ENCODE data around the gene PCDHGA9.

PCDHGA9 gene

DNA sequence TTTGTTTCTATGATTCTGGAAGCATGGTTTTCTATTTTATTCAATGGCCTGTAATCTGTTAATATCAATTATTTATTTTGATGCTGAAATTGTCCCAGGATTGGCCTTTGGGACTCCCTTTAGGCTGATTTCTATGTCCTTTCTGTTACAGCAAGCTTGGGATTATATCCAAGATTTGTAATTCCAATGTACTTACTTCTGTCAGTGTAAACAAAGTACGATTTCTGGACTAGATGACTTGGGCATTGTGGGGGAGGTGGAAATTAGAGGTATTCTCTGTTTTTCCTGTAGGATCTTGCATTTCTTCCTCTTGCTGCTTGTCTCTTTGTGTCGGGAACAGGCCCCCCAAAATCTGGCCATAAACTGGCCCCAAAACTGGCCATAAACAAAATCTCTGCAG is 31.4 kb downstream of the PCDHGA9 start:
- no peak for DNase-seq (ENCODE audit: low read depth)
- no peak overlapping the region for H3K4me3 ChIP-seq (ENCODE audit: low read length)
- TF ChIP-seq CTCF (IDR thresholded peaks at IDR 0.05; ENCODE audit: insufficient read depth, low read depth, low read length, missing control alignments), result no peak

DNA sequence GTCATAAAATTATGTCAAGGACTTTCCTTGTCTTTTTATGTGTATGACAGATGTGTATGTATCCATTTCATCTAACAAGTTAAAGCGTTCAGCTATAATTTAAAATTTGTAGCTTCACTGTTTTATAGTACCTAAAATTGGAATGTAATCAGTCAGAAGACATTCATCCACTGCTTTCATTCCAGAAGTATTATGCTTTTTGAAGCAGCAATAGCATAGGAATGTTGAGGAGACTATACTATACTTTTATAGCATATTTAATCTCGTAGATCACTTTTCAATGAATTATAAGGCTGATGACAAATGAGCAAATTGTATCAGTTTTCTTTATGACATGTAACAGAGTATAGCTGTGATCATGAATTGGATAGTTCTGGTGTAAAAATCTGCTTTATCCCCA is 34.6 kb downstream of the PCDHGA9 start:
- DNase-seq (ENCODE audit: low read depth), result no peak
- TF ChIP-seq CTCF (IDR thresholded peaks at IDR 0.05; ENCODE audit: insufficient read depth, low read depth, low read length, missing control alignments), result no peak
- H3K4me3 ChIP-seq (ENCODE audit: low read length), result no peak overlapping the region

GRCh38 chr5:141439411-141440141 is 37.0 kb downstream of the PCDHGA9 start:
- H3K4me3 ChIP-seq (ENCODE audit: low read length), result no peak overlapping the region
- TF ChIP-seq CTCF (IDR thresholded peaks at IDR 0.05; ENCODE audit: insufficient read depth, low read depth, low read length, missing control alignments), result no peak
- no peak for DNase-seq (ENCODE audit: low read depth)

GRCh38 chr5:141440341-141440740 is 37.8 kb downstream of the PCDHGA9 start:
- DNase-seq (ENCODE audit: low read depth), result no peak
- H3K4me3 ChIP-seq (ENCODE audit: low read length), result no peak overlapping the region
- TF ChIP-seq CTCF (IDR thresholded peaks at IDR 0.05; ENCODE audit: insufficient read depth, low read depth, low read length, missing control alignments), result no peak

GRCh38 chr5:141441571-141442170 is 39.1 kb downstream of the PCDHGA9 start:
- no peak for DNase-seq (ENCODE audit: low read depth)
- no peak overlapping the region for H3K4me3 ChIP-seq (ENCODE audit: low read length)
- TF ChIP-seq CTCF (IDR thresholded peaks at IDR 0.05; ENCODE audit: insufficient read depth, low read depth, low read length, missing control alignments), result no peak
